Measurements from ENCODE around the gene ZFPM1.
"Not testable (repeated sequence)": the region's sequence is repeated elsewhere in the genome, so short reads cannot be mapped to it uniquely, and the experiment has no call there.

ZFPM1 gene

GRCh38 chr16:88482630-88483391 lies 29.7 kb downstream of the ZFPM1 start:
- DNase-seq, result no peak

DNA sequence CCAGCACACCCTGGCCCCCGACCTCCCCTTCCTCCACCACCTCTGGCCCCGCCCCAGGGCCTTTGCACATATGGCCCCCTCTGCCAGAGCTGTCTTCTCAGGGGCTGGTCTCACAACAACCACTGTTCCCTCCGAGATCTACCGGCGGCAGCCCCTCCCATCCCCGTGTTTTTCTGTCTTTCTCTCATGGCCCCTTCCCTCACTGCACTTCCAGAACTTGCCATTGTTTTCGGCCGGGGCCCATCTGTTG lies 30.2 kb downstream of the ZFPM1 start:
- DNase-seq, result no peak

- DNase-seq, result no peak
Observed at GRCh38 chr16:88484505-88485365, 31.7 kb downstream of the ZFPM1 start.

DNA sequence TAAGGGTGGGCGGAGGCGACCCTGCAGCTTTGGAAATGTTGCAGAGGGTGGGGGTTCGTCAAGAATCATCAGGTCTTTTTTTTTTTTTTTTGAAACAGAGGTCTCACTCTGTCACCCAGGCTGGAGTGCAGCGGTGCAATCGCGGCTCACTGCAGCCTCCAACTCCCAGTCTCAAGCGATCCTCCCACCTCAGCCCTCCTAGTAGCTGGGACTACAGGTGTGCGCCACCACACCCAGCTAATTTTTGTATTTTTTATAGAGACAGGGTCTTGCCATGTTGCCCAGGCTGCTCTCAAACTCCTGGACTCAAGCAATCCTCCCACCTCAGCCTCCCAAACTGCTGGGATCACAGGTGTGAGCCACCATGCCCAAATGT lies 32.3 kb downstream of the ZFPM1 start:
- not testable (repeated sequence) for DNase-seq

DNA sequence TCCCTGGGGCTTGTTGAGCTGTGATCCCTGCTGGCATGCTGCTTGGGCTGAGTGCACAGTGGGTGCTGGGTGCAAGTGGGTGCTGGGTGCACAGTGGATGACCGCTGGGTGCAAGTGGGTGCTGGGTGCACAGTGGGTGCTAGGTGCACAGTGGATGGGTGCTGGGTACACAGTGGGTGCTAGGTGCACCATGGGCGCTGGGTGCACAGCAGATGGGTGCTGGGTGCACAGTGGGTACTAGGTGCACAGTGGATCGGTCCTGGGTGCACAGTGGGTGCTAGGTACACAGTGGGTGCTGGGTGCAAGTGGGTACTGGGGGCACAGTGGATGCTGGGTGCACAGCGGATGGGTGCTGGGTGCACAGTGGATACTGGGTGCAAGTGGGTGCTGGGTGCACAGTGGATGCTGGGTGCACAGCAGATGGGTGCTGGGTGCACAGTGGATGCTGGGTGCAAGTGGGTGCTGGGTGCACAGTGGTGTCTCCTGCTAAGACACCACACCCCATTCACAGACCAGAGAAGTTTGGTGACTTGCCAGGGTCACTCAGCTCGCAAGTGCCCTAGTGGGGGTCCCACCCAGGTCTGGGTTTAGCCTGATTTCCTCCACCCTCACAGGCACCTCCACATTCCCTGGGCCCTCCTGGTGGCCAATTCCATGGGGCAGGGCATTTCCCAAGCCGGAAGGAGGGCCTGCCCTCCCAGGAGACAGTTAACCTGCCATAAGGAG lies 33.5 kb downstream of the ZFPM1 start:
- no peak for DNase-seq

DNA sequence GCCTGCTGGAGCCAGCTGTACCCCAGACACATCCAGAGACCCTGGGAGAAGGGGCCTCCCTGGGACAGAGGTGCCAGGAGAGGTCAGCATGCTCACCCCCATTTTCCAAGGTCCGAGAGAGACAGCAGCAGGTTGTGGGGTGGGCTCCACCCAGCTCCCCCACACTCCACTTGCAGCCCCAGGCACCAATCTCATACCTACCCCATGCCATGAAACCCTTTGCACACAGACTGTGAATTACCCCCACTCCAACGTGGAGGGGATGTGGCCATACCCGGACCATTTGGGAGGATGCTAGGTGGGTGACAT lies 34.0 kb downstream of the ZFPM1 start:
- DNase-seq, result no peak

DNA sequence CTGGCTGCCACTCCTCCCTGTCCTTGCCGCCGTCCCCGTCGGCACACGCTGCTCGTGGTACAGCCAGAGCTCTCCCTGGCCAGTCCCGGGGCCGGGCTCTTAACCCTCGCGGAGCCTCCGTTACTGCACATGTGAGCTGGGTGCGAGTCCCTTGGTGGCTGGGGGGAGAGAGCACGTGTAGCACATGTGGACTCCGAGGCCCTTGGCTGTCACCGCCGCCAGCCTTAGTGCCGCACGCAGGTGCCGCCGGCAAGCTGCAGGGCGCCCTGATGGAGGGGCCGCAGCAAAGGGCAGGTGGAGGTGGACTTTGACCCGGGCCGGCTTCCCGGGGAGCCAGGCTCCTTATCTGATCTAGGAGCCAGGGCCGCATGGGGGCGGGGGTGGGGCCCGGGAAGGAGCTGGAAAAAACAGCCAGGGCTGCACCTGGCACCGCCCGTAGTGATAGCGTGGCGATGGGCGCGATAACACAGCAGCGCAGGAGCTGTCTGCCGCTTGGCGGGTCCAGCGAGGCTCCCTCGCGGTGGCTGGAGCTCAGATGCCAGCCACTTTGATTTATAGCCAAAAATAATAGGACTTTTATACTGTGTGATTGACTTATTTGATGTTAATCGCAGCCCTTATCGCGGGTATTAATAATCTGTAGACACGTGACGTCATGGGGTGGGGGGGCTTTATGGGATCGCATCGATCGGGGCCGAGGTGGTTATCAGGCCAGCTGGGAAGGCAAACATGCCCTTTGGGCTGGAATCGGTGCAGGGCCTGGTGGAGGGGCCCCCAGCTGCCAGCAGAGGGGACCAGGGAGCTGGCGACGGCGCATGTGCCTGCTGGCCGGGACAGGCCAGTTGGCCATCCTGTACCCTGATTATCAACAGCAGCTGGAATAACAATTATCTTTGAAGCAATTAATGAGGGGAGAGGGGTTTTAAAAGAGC lies 35.1 kb downstream of the ZFPM1 start:
- DNase-seq, result no peak

DNA sequence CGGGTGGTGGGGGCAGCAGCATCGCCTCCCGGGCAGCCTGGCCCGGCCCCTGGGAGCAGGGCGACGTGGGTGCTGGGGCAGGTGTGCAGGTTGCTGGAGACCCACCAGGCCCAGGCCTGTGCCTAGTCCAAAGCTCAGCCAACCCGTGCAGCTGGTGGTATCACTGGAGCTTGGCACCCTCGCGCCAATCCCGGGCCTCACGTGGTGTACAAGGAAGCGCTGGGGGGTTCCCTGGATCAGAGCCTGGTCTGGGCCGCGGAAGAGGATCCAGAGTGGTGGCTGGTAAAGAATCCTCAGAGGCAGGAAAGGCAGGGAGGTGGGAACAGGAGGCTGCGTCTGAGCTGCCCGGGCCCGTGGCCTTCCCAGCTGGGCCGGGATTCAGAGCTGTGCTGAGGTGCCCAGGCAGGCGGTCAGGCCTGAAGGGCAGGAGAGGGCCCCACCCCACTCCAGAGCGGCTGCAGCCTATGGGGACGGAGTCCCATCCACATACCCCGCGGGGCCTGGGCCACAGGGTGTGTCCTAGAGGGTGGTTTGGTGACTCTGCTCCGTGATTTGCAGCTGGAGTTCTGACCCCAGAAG lies 36.2 kb downstream of the ZFPM1 start:
- no peak for DNase-seq

DNA sequence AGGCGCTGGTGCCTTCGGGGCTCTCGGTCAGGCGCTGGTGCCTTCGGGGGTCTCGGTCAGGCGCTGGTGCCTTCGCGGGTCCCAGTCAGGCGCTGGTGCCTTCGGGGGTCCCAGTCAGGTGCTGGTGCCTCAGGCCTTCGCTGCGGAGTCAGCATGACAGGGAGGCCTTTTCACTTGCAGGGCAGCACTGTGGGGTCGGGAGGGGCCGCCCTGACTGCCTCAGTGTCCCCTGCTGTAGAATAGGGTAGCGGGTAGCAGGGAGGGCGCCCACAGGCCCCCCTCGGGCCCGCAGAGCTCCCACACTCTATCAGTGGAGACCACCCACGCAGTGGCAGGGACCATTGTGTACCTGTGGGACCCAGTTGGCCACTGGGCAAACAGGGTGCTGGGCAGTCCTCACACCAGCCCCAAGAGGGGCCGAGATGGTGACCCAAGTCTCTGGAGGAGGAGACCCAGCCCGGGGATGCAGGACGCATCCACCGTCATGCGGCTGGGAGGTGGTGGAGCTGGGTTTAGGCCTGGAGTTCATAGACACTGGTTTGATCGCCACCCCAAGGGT lies 38.0 kb downstream of the ZFPM1 start:
- DNase-seq, result no peak

DNA sequence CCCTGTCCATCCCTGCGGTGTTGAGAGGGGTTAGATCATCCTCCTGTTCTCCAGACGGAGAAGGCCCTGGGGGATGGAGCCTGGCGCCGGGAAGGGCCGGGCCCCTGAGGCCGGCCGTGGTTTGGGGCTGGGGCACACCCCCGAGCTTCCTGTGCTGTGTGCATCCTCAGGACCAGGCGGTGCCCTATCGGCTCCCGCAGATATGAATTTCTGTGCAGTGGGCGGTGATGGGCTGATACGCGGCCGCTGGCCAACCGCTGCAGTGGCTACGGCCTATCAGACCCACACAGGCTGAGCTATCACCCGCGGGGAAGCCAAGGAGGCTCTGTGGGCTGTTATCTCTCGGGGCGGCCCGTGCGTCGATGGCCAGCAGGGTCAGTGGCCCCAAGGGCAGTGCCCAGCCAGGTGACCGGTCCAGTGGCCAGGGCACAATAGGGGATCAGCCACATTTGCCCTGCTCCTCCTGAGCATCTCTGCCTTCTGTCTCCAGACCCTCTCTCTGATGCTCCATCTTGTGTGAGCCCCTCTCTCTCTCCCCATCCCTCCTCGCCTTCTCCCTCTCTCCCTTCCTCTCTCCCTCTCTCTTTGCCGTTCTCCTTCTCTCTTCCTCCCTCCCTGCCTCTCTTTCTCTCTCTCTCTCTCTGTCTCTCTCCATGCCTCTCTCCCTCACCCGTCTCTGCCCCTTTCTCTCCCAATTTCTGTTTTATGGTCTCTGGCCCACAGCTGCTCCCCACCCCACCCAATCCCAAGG lies 38.7 kb downstream of the ZFPM1 start:
- DNase-seq, result no peak

GRCh38 chr16:88493879-88494278 lies 40.8 kb downstream of the ZFPM1 start:
- DNase-seq, result no peak

GRCh38 chr16:88494335-88495154 lies 41.5 kb downstream of the ZFPM1 start:
- DNase-seq, result no peak

DNA sequence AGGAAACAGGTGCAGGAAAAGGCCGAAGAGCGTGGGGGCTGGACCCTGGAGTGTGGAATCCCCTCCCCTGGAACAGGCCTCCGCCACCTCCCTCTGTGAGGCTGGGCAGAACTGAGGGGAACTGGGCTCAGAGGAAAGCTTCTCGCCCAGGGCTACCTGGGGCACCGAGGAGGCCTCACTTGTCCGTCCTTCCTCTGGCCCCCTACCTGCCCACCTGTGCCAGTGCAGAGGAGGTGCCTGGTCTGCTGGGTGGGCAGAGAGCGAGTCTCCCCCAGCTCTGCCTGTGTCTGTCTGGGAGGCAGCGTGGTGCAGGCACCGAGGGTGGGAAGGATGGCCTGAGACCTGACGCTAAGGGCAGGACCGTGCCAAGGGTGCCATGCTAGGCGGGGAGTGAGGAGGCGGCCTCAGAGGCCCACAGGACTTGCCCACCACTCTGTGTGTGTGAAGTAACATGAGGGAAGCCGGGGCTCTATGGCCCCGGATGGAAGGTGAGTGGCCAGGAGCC lies 42.2 kb downstream of the ZFPM1 start:
- no peak for DNase-seq

DNA sequence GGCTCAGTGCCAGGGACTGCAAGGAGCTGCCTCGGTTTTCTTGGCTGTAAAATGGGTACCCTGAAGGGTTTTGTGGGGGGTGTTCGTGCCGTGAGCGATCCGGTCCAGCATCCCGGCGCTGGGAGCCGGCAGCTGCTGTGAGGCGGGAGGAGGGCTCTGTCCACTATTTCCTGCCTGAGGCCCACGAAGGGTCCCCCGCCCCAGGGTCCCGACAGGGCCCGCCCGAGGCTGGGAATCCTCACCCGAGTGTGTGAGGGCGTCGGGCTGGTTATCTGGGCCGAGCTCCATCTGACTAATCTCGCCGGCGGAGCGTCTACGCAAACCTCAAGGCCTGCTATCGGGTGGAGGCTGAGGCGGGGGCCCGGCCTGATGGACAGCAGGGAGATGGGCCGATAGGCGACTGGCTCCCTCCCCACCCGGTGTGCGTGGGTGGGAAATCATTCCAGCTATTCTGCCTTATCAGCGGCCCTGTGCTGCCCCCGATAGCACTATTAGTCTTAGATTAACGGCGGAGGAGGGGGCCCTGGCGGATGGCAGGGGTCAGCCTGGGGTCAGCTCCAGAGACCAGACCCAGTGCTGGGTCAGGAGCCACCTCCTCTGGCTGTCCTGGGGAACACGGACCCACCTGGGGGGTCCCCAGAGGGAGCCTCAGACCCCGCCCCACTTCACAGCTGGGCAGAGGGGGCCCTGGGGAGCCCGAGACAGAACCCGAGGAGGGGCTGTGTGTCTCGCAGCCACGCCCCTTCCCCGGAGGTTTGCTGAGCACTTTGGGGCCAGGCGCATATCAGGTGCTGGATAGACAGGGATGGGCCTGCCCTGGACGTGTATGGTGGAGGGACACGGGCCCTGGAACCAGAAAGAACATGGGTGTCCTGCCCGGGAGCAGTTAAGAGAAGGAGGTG lies 44.7 kb downstream of the ZFPM1 start:
- DNase-seq, result no peak

DNA sequence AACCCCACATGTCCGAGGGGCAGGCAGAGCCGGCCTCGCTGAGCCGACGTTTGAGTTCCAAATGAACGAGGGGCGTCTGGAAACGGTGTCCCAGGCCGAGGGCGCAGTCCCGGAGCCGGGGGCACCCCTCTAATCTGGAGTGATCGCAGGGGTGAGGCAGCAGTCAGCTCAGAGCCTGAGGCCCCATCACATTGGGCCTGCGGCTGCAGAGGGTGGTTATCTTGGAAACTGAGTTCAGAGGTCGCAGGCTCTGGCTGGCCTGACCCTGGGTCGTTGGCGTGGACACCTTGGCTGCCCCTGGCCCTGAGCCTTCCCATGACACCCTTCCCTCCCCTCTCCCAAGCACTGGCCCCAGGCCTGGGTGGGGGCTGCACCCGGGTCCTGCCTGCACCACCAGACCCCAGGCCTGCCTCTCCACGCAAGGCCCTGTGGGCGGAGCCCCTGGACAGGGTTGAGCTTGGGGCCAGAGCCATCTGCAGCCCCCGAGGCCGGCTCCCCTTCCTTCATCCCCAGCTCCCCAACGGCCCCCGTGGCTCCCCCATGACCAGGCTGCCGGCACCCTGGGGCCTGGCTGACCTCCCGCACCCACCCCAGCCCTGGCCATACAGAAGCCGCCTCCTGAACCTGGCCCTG lies 45.6 kb downstream of the ZFPM1 start:
- DNase-seq, result no peak

- no peak for DNase-seq
Observed at GRCh38 chr16:88499292-88499691, 46.2 kb downstream of the ZFPM1 start.

DNA sequence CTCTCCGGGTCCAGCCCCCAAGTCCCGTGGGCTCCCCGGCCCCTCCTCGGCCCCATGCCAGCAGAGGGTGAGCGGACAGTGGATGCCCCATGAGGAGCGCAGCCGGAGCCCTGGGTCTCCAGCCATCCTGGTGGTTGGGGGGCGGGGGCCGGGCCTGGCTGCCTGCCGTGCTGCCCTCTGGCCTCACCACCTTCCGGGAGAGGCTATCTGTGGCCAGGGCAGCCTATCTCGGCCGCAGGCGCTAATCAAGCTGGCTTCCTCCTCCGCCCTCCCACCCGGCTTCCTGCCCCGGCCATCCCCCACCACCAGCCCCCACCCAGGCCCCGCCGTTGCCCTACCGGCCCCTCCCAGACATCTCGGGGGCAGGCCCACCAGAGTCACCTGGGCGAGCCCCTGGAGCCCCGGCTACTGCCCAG lies 46.8 kb downstream of the ZFPM1 start:
- no peak for DNase-seq

DNA sequence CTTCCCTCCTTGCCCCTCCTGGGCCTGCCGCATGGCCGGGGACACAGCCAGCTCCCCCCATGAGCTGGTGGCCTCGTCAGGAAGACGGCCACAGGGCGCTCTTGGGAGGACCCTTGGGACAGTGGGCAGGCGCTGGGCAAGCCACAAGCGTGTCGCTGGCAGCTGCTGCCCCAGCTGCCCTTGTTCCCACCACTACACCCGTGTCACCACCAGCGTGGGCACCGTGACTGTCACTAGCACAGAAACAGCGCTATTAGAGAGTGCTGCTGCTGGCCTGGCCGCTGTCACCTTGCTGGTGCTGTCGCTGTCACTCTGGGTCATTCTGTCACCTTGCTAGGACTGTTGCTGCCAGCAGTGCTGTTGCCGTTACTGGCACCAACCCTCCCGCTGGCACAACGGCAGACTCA lies 47.2 kb downstream of the ZFPM1 start:
- DNase-seq, result no peak

GRCh38 chr16:88502371-88502770 lies 49.3 kb downstream of the ZFPM1 start:
- DNase-seq, result no peak

Data from activated CD4-positive, alpha-beta T cell treated with anti-CD3 and anti-CD28 coated beads for 4 hours (primary cell).